H1 (cell line): ENCODE measurements around the gene DPP10. TPM values are rescaled to one million over a fixed set of nuclear protein-coding genes. Genes with fewer than 3 reads are reported as not detected.

Experiments
- GTF2F1 ChIP-seq: IDR thresholded peaks from 2 replicates; pipeline ENCODE4 v1.6.1; 2012; ENCODE audit warnings: low read depth, low read length, improper control_type of control experiment, borderline replicate concordance
- polyA plus RNA-seq, 7 experiments: library from polyadenylated mRNA; depleted of rRNA in 3 of 7; stranded (reverse) in 5 of 7; unstranded in 2 of 7; fragments of >200 nt in 5 of 7; fragments of 200-250 nt in 2 of 7; gene quantifications; 1 replicate in 5 of 7; 2 replicates in 1 of 7; 4 replicates in 1 of 7; pipeline versions ENCODE4 v1.2.1 to v1.2.3, GENCODE V29; 2011 to 2013; ENCODE audit warnings: missing spikeins in 2 of 7, mixed read lengths in 2 of 7
- total RNA-seq: library from RNA; stranded (reverse); fragmentation: NEBNext Ultra II Directional; extraction: Animal tissue kit (Norgen Biotek cat#: 25700); gene quantifications from 2 replicates; pipeline ENCODE4 v1.2.1, GENCODE V29; 2021

Gene DPP10
- total and polyA plus RNA-seq, 2 of the 8 experiments (the other 6 are each of a cell fraction or from before 2014, with no cell fraction given), result 3.3 to 7.2 TPM

DNA sequence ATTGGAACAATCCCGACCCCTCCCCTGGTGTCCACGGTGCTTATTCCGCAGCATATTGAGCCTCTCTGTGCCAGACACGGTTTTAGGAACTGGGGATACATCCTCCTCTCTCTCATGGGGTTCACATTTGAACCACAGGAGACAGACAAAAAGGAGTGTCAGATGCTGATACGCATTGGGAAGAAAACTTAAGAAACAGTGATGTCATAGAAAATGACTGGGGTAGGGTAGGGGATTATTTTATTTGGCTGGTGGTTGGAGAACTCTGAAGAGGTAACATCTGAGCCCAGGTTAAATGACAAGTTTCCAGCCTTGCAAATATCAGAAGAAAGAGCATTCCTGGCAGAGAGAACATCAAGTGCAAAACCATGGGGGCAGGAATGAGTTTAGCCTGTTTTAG, 344.5 kb downstream of the DPP10 start (continued):
- no peak for TF ChIP-seq GTF2F1
